GM12873 (cell line): Measurements from ENCODE around the gene VPS54.
A peak's percentile ranks its signal among the peaks of the same experiment; 100 is the strongest.

Experiments used
- CTCF ChIP-seq: IDR thresholded peaks from 2 replicates; pipeline ENCODE4 v1.5.1; 2012; ENCODE audit warnings: low read depth, mild to moderate bottlenecking, moderate library complexity, low read length, control low read depth; ENCODE audit not compliant: insufficient read depth; ENCODE audit errors: missing control alignments

The VPS54 gene

GRCh38 chr2:64012115-64012514, 7.1 kb downstream of the VPS54 start:
- TF ChIP-seq CTCF, result no peak

- TF ChIP-seq CTCF, result no peak
These were observed 10.7 kb downstream of the VPS54 start for GRCh38 chr2:64008434-64009009.

GRCh38 chr2:64007924-64008323, 11.3 kb downstream of the VPS54 start:
- TF ChIP-seq CTCF, result no peak

- TF ChIP-seq CTCF, result no peak
These were observed 13.4 kb downstream of the VPS54 start for GRCh38 chr2:64005707-64006356.

GRCh38 chr2:64003239-64003638, 16.0 kb downstream of the VPS54 start:
- no peak for TF ChIP-seq CTCF

GRCh38 chr2:64001382-64002101, 17.7 kb downstream of the VPS54 start:
- TF ChIP-seq CTCF, result no peak

- TF ChIP-seq CTCF, result peak; percentile 40
These were observed 18.4 kb downstream of the VPS54 start for GRCh38 chr2:64000630-64001381.
